ENCODE measurements around the gene DNAH17. TPM values are rescaled to one million over a fixed set of nuclear protein-coding genes. Genes with fewer than 3 reads are reported as not detected.

The DNAH17 gene
- total RNA-seq, 1 experiment from 2014 or later: 0.23 TPM

- H3K36me3 ChIP-seq (ENCODE audit: control insufficient read depth, insufficient read depth, low read length): no peaks in the 10 kb centered on the region
- Mint-ChIP-seq H3K4me1 (ENCODE audit: low read depth, unreplicated experiment) (no peaks in the 10 kb centered on the region), H3K27ac (ENCODE audit: unreplicated experiment) (no peak overlapping the region), H3K27me3 (ENCODE audit: insufficient read depth, unreplicated experiment) (no peaks in the 10 kb centered on the region), H3K36me3 (ENCODE audit: insufficient read depth, unreplicated experiment) (no peaks in the 10 kb centered on the region), H3K9me3 (ENCODE audit: unreplicated experiment) (no peaks in the 10 kb centered on the region), H3K4me3 (ENCODE audit: unreplicated experiment) (no peak overlapping the region)
- peaks cover 8% of the 10 kb centered on the region; the same call in 1 of the 2 replicates for H3K9me3 ChIP-seq
- no peaks in the 10 kb centered on the region for H3K27me3 ChIP-seq (replicated peaks; ENCODE audit: control insufficient read depth, insufficient read depth, low read length)
- no TSS peak for BruUV-seq (replicated peaks)
- H3K4me1 ChIP-seq: no peaks in the 10 kb centered on the region
- no peak overlapping the region for H3K4me3 ChIP-seq (ENCODE audit: low read depth, low read length)
- intact Hi-C loops (cut with micrococcal nuclease; ENCODE audit: unreplicated experiment): no loop called here
- ChIA-PET CTCF (no interaction called here), POLR2A (no interaction called here)
- no peak for DNase-seq
- TF ChIP-seq CTCF (IDR thresholded peaks at IDR 0.05; ENCODE audit: insufficient read depth in 1 of 2, low read depth in 1 of 2, low read length in 1 of 2, severe bottlenecking in 1 of 2, unreplicated experiment in 1 of 2): no peak
These were observed 42.9 kb upstream of the DNAH17 start for GRCh38 chr17:78620099-78620498.

GRCh38 chr17:78619334-78619733, 42.1 kb upstream of the DNAH17 start:
- H3K27ac Mint-ChIP-seq (ENCODE audit: unreplicated experiment): no peak overlapping the region
- ChIA-PET POLR2A (no interaction called here), CTCF (no interaction called here)
- H3K27me3 ChIP-seq (replicated peaks; ENCODE audit: control insufficient read depth, insufficient read depth, low read length): no peaks in the 10 kb centered on the region
- peaks cover 8% of the 10 kb centered on the region; the same call in 1 of the 2 replicates for H3K9me3 ChIP-seq
- H3K4me3 Mint-ChIP-seq (ENCODE audit: unreplicated experiment): no peak overlapping the region
- no peaks in the 10 kb centered on the region for H3K27me3 Mint-ChIP-seq (ENCODE audit: insufficient read depth, unreplicated experiment)
- no peak overlapping the region for H3K4me3 ChIP-seq (ENCODE audit: low read depth, low read length)
- no peaks in the 10 kb centered on the region for H3K36me3 Mint-ChIP-seq (ENCODE audit: insufficient read depth, unreplicated experiment)
- H3K4me1 Mint-ChIP-seq (ENCODE audit: low read depth, unreplicated experiment): no peaks in the 10 kb centered on the region
- no peaks in the 10 kb centered on the region for H3K36me3 ChIP-seq (ENCODE audit: control insufficient read depth, insufficient read depth, low read length)
- intact Hi-C loops (cut with micrococcal nuclease; ENCODE audit: unreplicated experiment): no loop called here
- no peaks in the 10 kb centered on the region for H3K9me3 Mint-ChIP-seq (ENCODE audit: unreplicated experiment)
- TF ChIP-seq CTCF (IDR thresholded peaks at IDR 0.05; ENCODE audit: insufficient read depth in 1 of 2, low read depth in 1 of 2, low read length in 1 of 2, severe bottlenecking in 1 of 2, unreplicated experiment in 1 of 2): no peak
- no peaks in the 10 kb centered on the region for H3K4me1 ChIP-seq
- BruUV-seq (replicated peaks): no TSS peak
- no peak for DNase-seq

- intact Hi-C loops (cut with micrococcal nuclease; ENCODE audit: unreplicated experiment): no loop called here
- H3K4me3 ChIP-seq (ENCODE audit: low read depth, low read length): no peak overlapping the region
- H3K9me3 Mint-ChIP-seq (ENCODE audit: unreplicated experiment): no peaks in the 10 kb centered on the region
- no peak for TF ChIP-seq CTCF (IDR thresholded peaks at IDR 0.05; ENCODE audit: insufficient read depth in 1 of 2, low read depth in 1 of 2, low read length in 1 of 2, severe bottlenecking in 1 of 2, unreplicated experiment in 1 of 2)
- H3K4me1 ChIP-seq: no peaks in the 10 kb centered on the region
- H3K9me3 ChIP-seq: peaks cover 8% of the 10 kb centered on the region; the same call in 1 of the 2 replicates
- H3K27me3 Mint-ChIP-seq (ENCODE audit: insufficient read depth, unreplicated experiment): no peaks in the 10 kb centered on the region
- no peak for DNase-seq
- no peak overlapping the region for H3K4me3 Mint-ChIP-seq (ENCODE audit: unreplicated experiment)
- ChIA-PET CTCF (no interaction called here), POLR2A (no interaction called here)
- no peaks in the 10 kb centered on the region for H3K36me3 Mint-ChIP-seq (ENCODE audit: insufficient read depth, unreplicated experiment)
- no peaks in the 10 kb centered on the region for H3K36me3 ChIP-seq (ENCODE audit: control insufficient read depth, insufficient read depth, low read length)
- no peak overlapping the region for H3K27ac Mint-ChIP-seq (ENCODE audit: unreplicated experiment)
- H3K27me3 ChIP-seq (replicated peaks; ENCODE audit: control insufficient read depth, insufficient read depth, low read length): no peaks in the 10 kb centered on the region
- no TSS peak for BruUV-seq (replicated peaks)
- no peaks in the 10 kb centered on the region for H3K4me1 Mint-ChIP-seq (ENCODE audit: low read depth, unreplicated experiment)
These were observed 41.3 kb upstream of the DNAH17 start for GRCh38 chr17:78618264-78619066.
